SJCRH30 (cell line): ENCODE results near the gene CEP85L. TPM values are rescaled to one million over a fixed set of nuclear protein-coding genes. Genes with fewer than 3 reads are reported as not detected.

Source experiments
- DNase-seq, 2 experiments: peaks; one replicate each; pipeline ENCODE4 v3.0.0-alpha.2; 2015 to 2020
- H3K27ac ChIP-seq: fragments of 250-450 bp; sonication (Bioruptor Pico); 2 replicates; pipeline ENCODE4 v1.5.1; 2020; ENCODE audit warnings: mild to moderate bottlenecking, moderate library complexity
- H3K27me3 ChIP-seq: fragments of 250-450 bp; sonication (Bioruptor Pico); 2 replicates; pipeline ENCODE4 v1.5.1; 2020; ENCODE audit warnings: mild to moderate bottlenecking, moderate library complexity
- H3K36me3 ChIP-seq: fragments of 250-450 bp; sonication (Bioruptor Pico); 2 replicates; pipeline ENCODE4 v1.5.1; 2020; ENCODE audit warnings: mild to moderate bottlenecking, moderate library complexity
- H3K4me1 ChIP-seq: fragments of 250-450 bp; sonication (Bioruptor Pico); 2 replicates; pipeline ENCODE4 v1.5.1; 2020; ENCODE audit warnings: mild to moderate bottlenecking, moderate library complexity
- H3K4me3 ChIP-seq: fragments of 250-450 bp; sonication (Bioruptor Pico); 2 replicates; pipeline ENCODE4 v1.5.1; 2020; ENCODE audit warnings: mild to moderate bottlenecking, moderate library complexity
- H3K9me3 ChIP-seq: fragments of 250-450 bp; sonication (Bioruptor Pico); replicated peaks from 2 replicates; pipeline ENCODE4 v1.5.1; 2020; ENCODE audit warnings: mild to moderate bottlenecking, moderate library complexity
- total RNA-seq: library from RNA; depleted of rRNA; stranded (reverse); fragments of >200 nt; shearing (Covaris generic); gene quantifications from 2 replicates; pipeline ENCODE4 v1.2.3, GENCODE V29; 2014; rRNA removed

Gene CEP85L
- 12.4 and 15.7 TPM in 2 replicates for total RNA-seq

GRCh38 chr6:118651282-118652050 is at the start of gene CEP85L:
Gene CEP85L (minus strand): TSS chr6:118651591. CDS start chr6:118651269, 322 bp downstream.
- H3K36me3 ChIP-seq: no peaks in the 10 kb centered on the region
- DNase-seq: peak; percentile 94 to 96
- no peaks in the 10 kb centered on the region for H3K9me3 ChIP-seq
- H3K27ac ChIP-seq: peak within 1 kb of the TSS; percentile 98
- no peaks in the 10 kb centered on the region for H3K27me3 ChIP-seq
- peak within 1 kb of the TSS; percentile 100 for H3K4me3 ChIP-seq
- no peaks in the 10 kb centered on the region; the same call in 1 of the 2 replicates for H3K4me1 ChIP-seq

GRCh38 chr6:118700531-118700930 is 49.1 kb upstream of the CEP85L start:
- H3K36me3 ChIP-seq: no peaks in the 10 kb centered on the region
- no peaks in the 10 kb centered on the region for H3K27me3 ChIP-seq
- no peak overlapping the region for H3K27ac ChIP-seq
- no peaks in the 10 kb centered on the region; the same call in 1 of the 2 replicates for H3K9me3 ChIP-seq
- H3K4me3 ChIP-seq: no peak overlapping the region
- peaks cover 5% of the 10 kb centered on the region for H3K4me1 ChIP-seq
- no peak for DNase-seq

GRCh38 chr6:118697554-118697953 is 46.2 kb upstream of the CEP85L start:
- Histone ChIP-seq H3K27ac (no peak overlapping the region), H3K36me3 (no peaks in the 10 kb centered on the region), H3K9me3 (no peaks in the 10 kb centered on the region; the same call in 1 of the 2 replicates), H3K4me1 (no peaks in the 10 kb centered on the region), H3K4me3 (no peak overlapping the region), H3K27me3 (no peaks in the 10 kb centered on the region)
- DNase-seq: no peak

- H3K4me3 ChIP-seq: no peak overlapping the region
- H3K9me3 ChIP-seq: no peaks in the 10 kb centered on the region; the same call in 1 of the 2 replicates
- DNase-seq: no peak
- no peaks in the 10 kb centered on the region for H3K27me3 ChIP-seq
- H3K27ac ChIP-seq: no peak overlapping the region
- H3K36me3 ChIP-seq: no peaks in the 10 kb centered on the region
- H3K4me1 ChIP-seq: no peaks in the 10 kb centered on the region
Measured at GRCh38 chr6:118696271-118696670, 44.9 kb upstream of the CEP85L start.

GRCh38 chr6:118693562-118693961 is 42.2 kb upstream of the CEP85L start:
- no peak for DNase-seq
- H3K9me3 ChIP-seq: no peaks in the 10 kb centered on the region
- no peaks in the 10 kb centered on the region for H3K36me3 ChIP-seq
- no peaks in the 10 kb centered on the region for H3K27me3 ChIP-seq
- no peak overlapping the region for H3K4me3 ChIP-seq
- H3K27ac ChIP-seq: no peak overlapping the region
- H3K4me1 ChIP-seq: no peaks in the 10 kb centered on the region

- H3K36me3 ChIP-seq: no peaks in the 10 kb centered on the region
- no peak overlapping the region for H3K4me3 ChIP-seq
- no peaks in the 10 kb centered on the region for H3K4me1 ChIP-seq
- no peak for DNase-seq
- no peaks in the 10 kb centered on the region for H3K27me3 ChIP-seq
- no peaks in the 10 kb centered on the region for H3K9me3 ChIP-seq
- no peak overlapping the region for H3K27ac ChIP-seq
Measured at GRCh38 chr6:118685823-118686449, 34.5 kb upstream of the CEP85L start.

GRCh38 chr6:118683881-118684872 is 32.8 kb upstream of the CEP85L start:
- H3K36me3 ChIP-seq: no peaks in the 10 kb centered on the region

GRCh38 chr6:118680452-118681095 is 29.2 kb upstream of the CEP85L start:
- Histone ChIP-seq H3K4me1 (no peaks in the 10 kb centered on the region), H3K4me3 (no peak overlapping the region), H3K36me3 (no peaks in the 10 kb centered on the region), H3K9me3 (no peaks in the 10 kb centered on the region), H3K27ac (no peak overlapping the region), H3K27me3 (no peaks in the 10 kb centered on the region)
- DNase-seq: no peak

More at GRCh38 chr6:118683881-118684872, 32.8 kb upstream of the CEP85L start:
- Histone ChIP-seq H3K4me1 (no peaks in the 10 kb centered on the region), H3K4me3 (no peak overlapping the region), H3K9me3 (no peaks in the 10 kb centered on the region), H3K27ac (no peak overlapping the region), H3K27me3 (no peaks in the 10 kb centered on the region)
- DNase-seq: no peak

- DNase-seq: no peak
- H3K36me3 ChIP-seq: no peaks in the 10 kb centered on the region
- no peaks in the 10 kb centered on the region for H3K27me3 ChIP-seq
- H3K9me3 ChIP-seq: no peaks in the 10 kb centered on the region
- no peaks in the 10 kb centered on the region for H3K4me1 ChIP-seq
- H3K4me3 ChIP-seq: no peak overlapping the region
- H3K27ac ChIP-seq: no peak overlapping the region
Measured at GRCh38 chr6:118679327-118679901, 28.0 kb upstream of the CEP85L start.

- Histone ChIP-seq H3K9me3 (no peaks in the 10 kb centered on the region), H3K4me3 (no peak overlapping the region), H3K27ac (no peak overlapping the region), H3K27me3 (no peaks in the 10 kb centered on the region), H3K4me1 (no peaks in the 10 kb centered on the region), H3K36me3 (no peaks in the 10 kb centered on the region)
- no peak for DNase-seq
Measured at GRCh38 chr6:118678866-118679265, 27.5 kb upstream of the CEP85L start.

- no peaks in the 10 kb centered on the region for H3K36me3 ChIP-seq
- H3K27me3 ChIP-seq: no peaks in the 10 kb centered on the region
- H3K27ac ChIP-seq: no peak overlapping the region
- DNase-seq: peak; percentile 13 to 34
- no peaks in the 10 kb centered on the region for H3K4me1 ChIP-seq
- H3K4me3 ChIP-seq: no peak overlapping the region
- no peaks in the 10 kb centered on the region for H3K9me3 ChIP-seq
Measured at GRCh38 chr6:118677193-118677592, 25.8 kb upstream of the CEP85L start.

- Histone ChIP-seq H3K4me3 (no peak overlapping the region), H3K36me3 (no peaks in the 10 kb centered on the region), H3K9me3 (no peaks in the 10 kb centered on the region), H3K4me1 (peaks cover 4% of the 10 kb centered on the region; the same call in 1 of the 2 replicates), H3K27me3 (no peaks in the 10 kb centered on the region), H3K27ac (no peak overlapping the region)
- no peak for DNase-seq
Measured at GRCh38 chr6:118675225-118675624, 23.8 kb upstream of the CEP85L start.

- Histone ChIP-seq H3K9me3 (no peaks in the 10 kb centered on the region), H3K27me3 (no peaks in the 10 kb centered on the region), H3K4me3 (no peak overlapping the region), H3K27ac (no peak overlapping the region), H3K4me1 (peaks cover 7% of the 10 kb centered on the region), H3K36me3 (no peaks in the 10 kb centered on the region)
- DNase-seq: no peak
Measured at GRCh38 chr6:118674772-118675171, 23.4 kb upstream of the CEP85L start.

GRCh38 chr6:118672678-118673077 is 21.3 kb upstream of the CEP85L start:
- no peak overlapping the region for H3K27ac ChIP-seq
- H3K4me3 ChIP-seq: no peak overlapping the region
- peaks cover 23% of the 10 kb centered on the region for H3K4me1 ChIP-seq
- no peaks in the 10 kb centered on the region for H3K9me3 ChIP-seq
- no peaks in the 10 kb centered on the region for H3K27me3 ChIP-seq
- no peak for DNase-seq
- H3K36me3 ChIP-seq: no peaks in the 10 kb centered on the region
